Neural cell (in vitro differentiated cells): Measurements from ENCODE around the gene CEACAM3.

Experiments
- CTCF ChIP-seq: fragments of 450-650 bp; IDR thresholded peaks from 2 replicates; pipeline ENCODE4 v1.5.1; 2014; ENCODE audit warnings: antibody characterized with exemption, mild to moderate bottlenecking, moderate library complexity; ENCODE audit not compliant: poor library complexity, severe bottlenecking
- EP300 ChIP-seq: fragments of 450-650 bp; conservative IDR thresholded peaks from 2 replicates; pipeline ENCODE4 v1.6.1; 2014; ENCODE audit warnings: antibody characterized with exemption, mild to moderate bottlenecking, moderate library complexity; ENCODE audit not compliant: poor library complexity, severe bottlenecking
- EZH2 ChIP-seq: fragments of 200-600, 300-800 bp; shearing (Covaris generic), sonication (generic); IDR thresholded peaks from 2 replicates; pipeline ENCODE4 v1.6.1; 2014; ENCODE audit warnings: antibody characterized with exemption, low read length, borderline replicate concordance, mild to moderate bottlenecking; ENCODE audit not compliant: insufficient read depth, poor library complexity, severe bottlenecking
- MXI1 ChIP-seq: fragments of 450-650 bp; conservative IDR thresholded peaks from 2 replicates; pipeline ENCODE4 v1.6.1; 2014; ENCODE audit warnings: antibody characterized with exemption, mild to moderate bottlenecking; ENCODE audit not compliant: poor library complexity, severe bottlenecking
- POLR2AphosphoS5 ChIP-seq: IDR thresholded peaks from 2 replicates; pipeline ENCODE4 v1.6.1; 2012
- REST ChIP-seq: IDR thresholded peaks from 2 replicates; pipeline ENCODE4 v1.6.1; 2012; ENCODE audit warnings: borderline replicate concordance
- TAF1 ChIP-seq: IDR thresholded peaks from 2 replicates; pipeline ENCODE4 v1.6.1; 2012; ENCODE audit warnings: low read depth

- no peak for TF ChIP-seq CTCF
- TF ChIP-seq MXI1: no peak
- no peak for TF ChIP-seq EP300
- TF ChIP-seq REST: no peak
- TF ChIP-seq TAF1: no peak
- TF ChIP-seq EZH2: no peak
- no peak for TF ChIP-seq POLR2AphosphoS5
These were observed 6.4 kb downstream of the CEACAM3 start for GRCh38 chr19:41802770-41803169.
